Activated CD4-positive, alpha-beta memory T cell treated with anti-CD3 and anti-CD28 coated beads for 36 hours (primary cell): Measurements from ENCODE around the gene DOHH. TPM values are rescaled to one million over a fixed set of nuclear protein-coding genes. Genes with fewer than 3 reads are reported as not detected.

Experiments used
- CTCF ChIA-PET: fragments of 350-600 bp; sonication (Branson Sonifier 250); formaldehyde crosslinking; loops from one replicate; lab custom pipeline; 2021; ENCODE audit warnings: antibody characterized with exemption, inconsistent platforms; lab: Charles Lee
- POLR2A ChIA-PET: fragments of 350-600 bp; sonication (Branson Sonifier 250); formaldehyde crosslinking; loops from one replicate; lab custom pipeline; 2021; ENCODE audit warnings: antibody characterized with exemption; lab: Charles Lee
- DNase-seq: peaks from one replicate; pipeline ENCODE4 v3.0.0-alpha.2; 2020
- H3K27ac Mint-ChIP-seq: one replicate; pipeline ENCODE4 v1.8.0; 2021; ENCODE audit warnings: mixed read lengths
- H3K27me3 Mint-ChIP-seq: one replicate; pipeline ENCODE4 v1.8.0; 2021; ENCODE audit warnings: mixed read lengths
- H3K36me3 Mint-ChIP-seq: one replicate; pipeline ENCODE4 v1.8.0; 2021; ENCODE audit warnings: mixed read lengths
- H3K4me1 Mint-ChIP-seq: one replicate; pipeline ENCODE4 v1.8.0; 2021; ENCODE audit warnings: low read depth, mixed read lengths
- H3K4me3 Mint-ChIP-seq: one replicate; pipeline ENCODE4 v1.8.0; 2021; ENCODE audit warnings: mild to moderate bottlenecking, mixed read lengths
- H3K9me3 Mint-ChIP-seq: one replicate; pipeline ENCODE4 v1.8.0; 2021; ENCODE audit warnings: mixed read lengths
- intact Hi-C: fragments of 100-400 bp; cut with micrococcal nuclease; formaldehyde crosslinking; loops from one replicate; pipeline ENCODE4 v1.15.1; 2023
- total RNA-seq, 2 experiments: library from RNA; stranded (reverse); gene quantifications; one replicate each; pipeline ENCODE4 v1.2.3, GENCODE V29; 2021

Gene DOHH, protein sequence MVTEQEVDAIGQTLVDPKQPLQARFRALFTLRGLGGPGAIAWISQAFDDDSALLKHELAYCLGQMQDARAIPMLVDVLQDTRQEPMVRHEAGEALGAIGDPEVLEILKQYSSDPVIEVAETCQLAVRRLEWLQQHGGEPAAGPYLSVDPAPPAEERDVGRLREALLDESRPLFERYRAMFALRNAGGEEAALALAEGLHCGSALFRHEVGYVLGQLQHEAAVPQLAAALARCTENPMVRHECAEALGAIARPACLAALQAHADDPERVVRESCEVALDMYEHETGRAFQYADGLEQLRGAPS
- 10 to 100 TPM; 15.0 to 17.0 TPM for total RNA-seq

DNA sequence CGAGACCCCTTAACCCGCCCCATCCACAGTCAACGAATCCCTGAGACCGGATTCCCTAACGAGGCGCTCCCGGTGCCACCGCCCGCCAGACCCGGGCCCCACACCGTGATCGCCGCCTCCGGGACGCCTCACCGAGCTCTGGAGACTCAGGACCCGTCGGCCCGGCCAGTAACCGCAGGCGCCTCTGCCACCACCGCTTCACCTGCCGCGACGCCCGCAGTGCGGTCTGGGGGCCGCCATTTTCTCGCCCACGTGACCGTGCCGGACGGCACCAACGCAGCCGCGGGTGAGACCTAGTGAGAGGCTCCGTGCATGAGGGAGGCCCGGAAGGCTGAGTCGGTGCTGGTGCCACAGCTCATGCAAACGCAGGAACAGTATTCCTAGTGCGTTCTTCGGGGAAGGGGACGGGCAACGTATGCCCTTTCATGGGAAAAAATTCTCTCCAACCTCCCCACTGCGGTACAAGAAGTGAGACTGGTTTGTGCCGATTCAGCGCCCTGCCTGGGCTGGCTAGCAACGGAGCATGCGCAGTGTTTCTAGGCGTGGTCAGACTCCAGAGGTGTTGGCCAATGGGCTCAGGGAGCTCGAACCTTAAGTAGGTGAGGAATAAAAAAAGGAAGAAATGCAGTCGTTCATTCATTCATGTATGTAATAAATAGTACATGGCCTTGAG lies at the start of gene DOHH:
Gene DOHH, minus strand, starts transcription at position 246 of the 673 bp plus-strand sequence. CDS start 3,860 bp downstream, outside the sequence.
- H3K36me3 Mint-ChIP-seq = peaks cover 5% of the 10 kb centered on the region

DNA sequence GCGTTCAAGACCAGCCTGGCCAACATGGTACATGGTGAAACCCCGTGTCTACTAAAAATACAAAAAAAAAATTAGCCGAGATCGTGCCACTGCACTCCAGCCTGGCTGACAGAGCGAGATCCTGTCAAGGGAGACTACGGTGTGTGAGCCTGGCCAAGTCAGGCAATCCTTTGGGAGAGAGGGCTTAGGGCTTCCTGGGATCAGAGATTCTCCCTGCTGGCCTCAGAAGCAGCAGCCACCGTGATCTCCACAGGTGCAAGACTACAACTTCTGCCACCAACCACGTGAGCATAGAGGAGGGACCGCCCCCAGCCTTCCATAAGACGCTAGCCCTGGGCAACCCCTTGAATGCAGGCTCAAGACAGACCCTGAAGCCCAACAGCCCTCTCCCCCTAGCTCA lies 49.3 kb upstream of the DOHH start:
- Mint-ChIP-seq H3K27me3 (no peaks in the 10 kb centered on the region), H3K9me3 (no peaks in the 10 kb centered on the region), H3K4me3 (no peak overlapping the region), H3K27ac (no peak overlapping the region), H3K4me1 (peaks cover 25% of the 10 kb centered on the region), H3K36me3 (peaks cover 8% of the 10 kb centered on the region)
- no peak for DNase-seq
- ChIA-PET CTCF (no interaction called here), POLR2A (no interaction called here)
- intact Hi-C loops = no loop called here

More for the DNA sequence above, at the start of gene DOHH:
- no peaks in the 10 kb centered on the region for H3K27me3 Mint-ChIP-seq
- ChIA-PET CTCF (interaction anchor here (0.7 to 2.7 kb wide), 4 partner anchors 15 to 196 kb away, joined by 3 to 19 read pairs (median 4); no protein-coding TSS in a partner anchor), POLR2A (interaction anchor here (1.0 to 1.4 kb wide), 3 partner anchors 9 to 66 kb away, joined by 3 to 5 read pairs (median 4); no protein-coding TSS in a partner anchor)
- DNase-seq = peak; percentile 98
- no peaks in the 10 kb centered on the region for H3K9me3 Mint-ChIP-seq
- peak within 1 kb of the TSS; percentile 95 for H3K27ac Mint-ChIP-seq
- intact Hi-C loops = loop anchor here (10.0 kb wide), 1 partner anchor 716 kb away; the partner anchor contains the start of genes SGTA and THOP1
- peak within 1 kb of the TSS; percentile 85 for H3K4me3 Mint-ChIP-seq
- H3K4me1 Mint-ChIP-seq = peaks cover 21% of the 10 kb centered on the region

GRCh38 chr19:3548606-3549005 lies 48.1 kb upstream of the DOHH start:
- H3K36me3 Mint-ChIP-seq = peaks cover 8% of the 10 kb centered on the region
- H3K9me3 Mint-ChIP-seq = no peaks in the 10 kb centered on the region
- H3K4me3 Mint-ChIP-seq = no peak overlapping the region
- no peaks in the 10 kb centered on the region for H3K27me3 Mint-ChIP-seq
- intact Hi-C loops = no loop called here
- POLR2A ChIA-PET = no interaction called here
- DNase-seq = no peak
- CTCF ChIA-PET = interaction anchor here (0.7 to 1.4 kb wide), 3 partner anchors 11 to 36 kb away, joined by 3 to 5 read pairs (median 3); no protein-coding TSS in a partner anchor
- no peak overlapping the region for H3K27ac Mint-ChIP-seq
- peaks cover 19% of the 10 kb centered on the region for H3K4me1 Mint-ChIP-seq

GRCh38 chr19:3547767-3548282 lies 47.4 kb upstream of the DOHH start:
- H3K27ac Mint-ChIP-seq = no peak overlapping the region
- POLR2A ChIA-PET = interaction anchor here (0.6 kb wide), 1 partner anchor 1284 kb away, joined by 3 read pairs; no protein-coding TSS in a partner anchor
- no peak for DNase-seq
- H3K4me3 Mint-ChIP-seq = no peak overlapping the region
- CTCF ChIA-PET = interaction anchor here (0.7 to 3.8 kb wide), 4 partner anchors 10 to 37 kb away, joined by 3 to 39 read pairs (median 4); partner anchors contain the start of gene MFSD12
- H3K4me1 Mint-ChIP-seq = peaks cover 15% of the 10 kb centered on the region
- no peaks in the 10 kb centered on the region for H3K27me3 Mint-ChIP-seq
- intact Hi-C loops = no loop called here
- peaks cover 8% of the 10 kb centered on the region for H3K36me3 Mint-ChIP-seq
- H3K9me3 Mint-ChIP-seq = no peaks in the 10 kb centered on the region

DNA sequence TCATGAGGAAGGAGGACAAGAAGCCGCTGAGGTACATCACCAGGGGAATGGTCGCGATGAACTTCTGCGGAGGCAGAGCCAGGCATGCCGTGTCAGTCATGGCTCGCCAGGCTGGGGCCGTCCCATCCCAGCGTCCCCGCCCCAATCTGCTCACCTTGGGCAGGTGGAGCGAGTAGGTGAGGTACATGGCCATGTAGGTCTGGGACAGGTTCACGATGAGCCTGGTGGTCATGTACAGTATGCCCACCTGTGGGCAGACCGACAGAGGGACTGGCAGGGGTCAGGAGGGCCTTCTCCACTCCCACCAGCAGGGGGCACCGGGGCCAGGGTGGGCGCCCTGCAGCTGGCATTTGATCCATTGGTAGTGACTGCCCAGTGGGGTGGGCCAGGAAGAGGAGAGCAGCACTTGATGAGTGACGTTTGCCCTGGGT lies 46.8 kb upstream of the DOHH start:
- ChIA-PET POLR2A (interaction anchor here (0.6 kb wide), 1 partner anchor 1285 kb away, joined by 3 read pairs; no protein-coding TSS in a partner anchor), CTCF (interaction anchor here (1.3 to 3.8 kb wide), 5 partner anchors 10 to 152 kb away, joined by 4 to 39 read pairs (median 5); partner anchors contain the start of genes MFSD12 and PIP5K1C)
- H3K4me1 Mint-ChIP-seq = peaks cover 11% of the 10 kb centered on the region
- H3K27me3 Mint-ChIP-seq = no peaks in the 10 kb centered on the region
- H3K27ac Mint-ChIP-seq = no peak overlapping the region
- no peak overlapping the region for H3K4me3 Mint-ChIP-seq
- peaks cover 8% of the 10 kb centered on the region for H3K36me3 Mint-ChIP-seq
- intact Hi-C loops = no loop called here
- DNase-seq = peak; percentile 38
- no peaks in the 10 kb centered on the region for H3K9me3 Mint-ChIP-seq

DNA sequence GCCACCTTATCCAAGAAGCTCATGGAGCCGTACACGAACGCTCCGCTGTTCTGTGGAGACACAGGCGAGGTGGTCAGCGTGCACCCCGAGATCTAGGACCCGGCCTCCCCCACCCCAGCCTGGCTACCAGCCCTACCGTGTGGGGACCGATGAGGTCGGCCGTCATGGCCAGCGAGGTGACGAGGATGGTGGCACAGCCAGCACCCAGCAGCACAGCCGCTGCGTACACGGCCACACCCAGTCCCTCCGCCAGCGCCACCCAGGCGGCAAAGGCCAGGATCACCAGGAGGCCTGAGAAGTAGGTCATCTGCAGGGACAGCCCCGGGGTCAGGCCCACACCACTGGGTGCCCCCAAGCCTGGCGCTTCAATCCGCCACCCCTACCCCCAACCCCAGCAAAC lies 45.6 kb upstream of the DOHH start:
- Mint-ChIP-seq H3K4me1 (peaks cover 6% of the 10 kb centered on the region), H3K36me3 (peaks cover 8% of the 10 kb centered on the region), H3K4me3 (no peak overlapping the region), H3K9me3 (no peaks in the 10 kb centered on the region), H3K27me3 (no peaks in the 10 kb centered on the region), H3K27ac (no peak overlapping the region)
- DNase-seq = no peak
- ChIA-PET POLR2A (interaction anchor here (1.6 to 1.9 kb wide), 2 partner anchors 8 to 11 kb away, joined by 4 to 9 read pairs; partner anchors contain the start of gene MFSD12), CTCF (interaction anchor here (0.6 to 3.8 kb wide), 13 partner anchors 9 to 160 kb away, joined by 3 to 39 read pairs (median 4); partner anchors contain the start of genes GIPC3, HMG20B, MFSD12 and PIP5K1C)
- intact Hi-C loops = no loop called here

- CTCF ChIA-PET = interaction anchor here (0.7 to 3.8 kb wide), 24 partner anchors 9 to 445 kb away, joined by 3 to 39 read pairs (median 4); partner anchors contain the start of genes GIPC3, HMG20B, MFSD12 and PIP5K1C
- Mint-ChIP-seq H3K36me3 (peaks cover 8% of the 10 kb centered on the region), H3K9me3 (no peaks in the 10 kb centered on the region), H3K27ac (no peak overlapping the region), H3K27me3 (no peaks in the 10 kb centered on the region), H3K4me1 (peaks cover 6% of the 10 kb centered on the region), H3K4me3 (no peak overlapping the region)
- no peak for DNase-seq
- intact Hi-C loops = loop anchor here (1.0 kb wide), 1 partner anchor 73 kb away; no protein-coding TSS in a partner anchor
- POLR2A ChIA-PET = interaction anchor here (1.6 to 1.9 kb wide), 2 partner anchors 9 to 11 kb away, joined by 4 to 9 read pairs; partner anchors contain the start of gene MFSD12
Measured at GRCh38 chr19:3545669-3546034, 45.2 kb upstream of the DOHH start.

DNA sequence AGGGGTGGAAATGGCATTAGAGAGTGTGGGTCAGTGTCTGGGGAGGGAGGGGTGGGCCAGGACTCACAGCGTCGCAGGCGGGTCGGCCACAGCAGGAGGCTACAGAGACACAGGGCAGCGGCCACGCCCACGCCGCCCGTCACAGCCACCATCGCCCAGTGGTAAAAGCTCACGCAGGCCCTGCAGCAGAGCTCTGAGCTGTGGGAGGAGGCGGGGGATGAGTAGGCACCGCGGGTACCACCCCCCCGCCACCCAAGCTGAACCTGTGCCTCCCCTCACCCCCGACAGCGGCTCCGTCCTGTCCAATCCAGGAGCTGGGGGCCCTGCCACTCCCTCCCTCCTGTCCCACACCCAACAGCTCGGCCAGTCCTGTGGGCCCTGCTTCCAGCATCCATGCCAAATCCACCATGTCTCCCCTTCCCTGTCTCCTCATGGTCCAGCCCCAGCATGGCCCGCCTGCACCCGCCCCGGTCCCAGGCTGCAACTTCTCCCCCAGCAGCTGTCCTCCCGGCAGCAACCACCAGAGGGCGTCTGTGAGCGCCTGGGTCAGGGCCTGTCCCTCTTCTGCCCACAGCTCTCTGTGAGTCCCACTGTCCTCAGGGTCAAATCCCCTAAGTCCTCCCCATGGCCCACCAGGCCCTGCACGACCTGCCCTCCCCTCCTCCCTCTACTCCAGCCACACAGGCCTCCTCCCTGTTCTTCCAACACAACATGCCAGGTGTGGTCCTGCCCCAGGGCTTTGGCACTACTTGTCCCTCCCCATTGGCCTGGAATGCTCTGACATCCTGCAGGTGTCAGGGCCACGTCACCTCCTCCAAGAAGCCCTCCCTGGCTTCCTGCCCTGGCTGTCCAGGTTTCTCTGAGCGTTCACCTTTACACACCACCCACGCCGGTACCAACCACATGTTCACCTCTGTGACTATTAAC lies 44.5 kb upstream of the DOHH start:
- peak; percentile 87 for DNase-seq
- ChIA-PET POLR2A (interaction anchor here (1.6 to 1.9 kb wide), 2 partner anchors 9 to 12 kb away, joined by 4 to 9 read pairs; partner anchors contain the start of gene MFSD12), CTCF (interaction anchor here (0.7 to 3.8 kb wide), 25 partner anchors 8 to 446 kb away, joined by 3 to 39 read pairs (median 4); partner anchors contain the start of genes GIPC3, HMG20B, MFSD12 and PIP5K1C)
- H3K36me3 Mint-ChIP-seq = peaks cover 8% of the 10 kb centered on the region
- H3K27me3 Mint-ChIP-seq = no peaks in the 10 kb centered on the region
- peaks cover 6% of the 10 kb centered on the region for H3K4me1 Mint-ChIP-seq
- H3K9me3 Mint-ChIP-seq = no peaks in the 10 kb centered on the region
- intact Hi-C loops = loop anchor here (1.0 kb wide), 2 partner anchors 73 to 161 kb away; no protein-coding TSS in a partner anchor
- H3K4me3 Mint-ChIP-seq = no peak overlapping the region
- peak overlapping the region; percentile 56 for H3K27ac Mint-ChIP-seq

DNA sequence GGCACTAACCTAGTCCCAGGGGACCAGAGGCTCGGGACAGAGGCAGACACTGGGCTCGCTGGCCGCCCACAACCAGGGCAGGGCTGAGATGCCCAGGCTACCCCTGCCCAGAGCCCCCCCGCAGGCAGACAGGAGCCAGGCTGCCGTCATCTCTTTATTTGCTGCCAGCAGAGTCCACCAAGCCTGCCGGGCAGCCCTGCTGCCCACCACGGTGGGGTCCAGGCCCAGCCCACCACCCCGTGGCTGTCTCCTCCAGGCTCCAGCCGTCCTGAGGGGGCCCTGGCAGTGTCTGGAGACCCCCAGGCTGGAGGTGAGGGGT lies 43.5 kb upstream of the DOHH start:
- H3K9me3 Mint-ChIP-seq = no peaks in the 10 kb centered on the region
- H3K4me1 Mint-ChIP-seq = peaks cover 6% of the 10 kb centered on the region
- intact Hi-C loops = loop anchor here (1.0 kb wide), 1 partner anchor 162 kb away; no protein-coding TSS in a partner anchor
- peaks cover 15% of the 10 kb centered on the region for H3K36me3 Mint-ChIP-seq
- H3K27me3 Mint-ChIP-seq = no peaks in the 10 kb centered on the region
- no peak for DNase-seq
- no peak overlapping the region for H3K4me3 Mint-ChIP-seq
- no peak overlapping the region for H3K27ac Mint-ChIP-seq
- CTCF ChIA-PET = interaction anchor here (1.0 to 3.8 kb wide), 3 partner anchors 11 to 25 kb away, joined by 3 to 39 read pairs (median 18); partner anchors contain the start of gene MFSD12
- POLR2A ChIA-PET = no interaction called here

- intact Hi-C loops = loop anchor here (1.0 kb wide), 1 partner anchor 163 kb away; no protein-coding TSS in a partner anchor
- peaks cover 6% of the 10 kb centered on the region for H3K4me1 Mint-ChIP-seq
- no peaks in the 10 kb centered on the region for H3K27me3 Mint-ChIP-seq
- ChIA-PET POLR2A (no interaction called here), CTCF (interaction anchor here (2.0 kb wide), 1 partner anchor 11 kb away, joined by 18 read pairs; no protein-coding TSS in a partner anchor)
- H3K4me3 Mint-ChIP-seq = no peak overlapping the region
- no peak overlapping the region for H3K27ac Mint-ChIP-seq
- peaks cover 15% of the 10 kb centered on the region for H3K36me3 Mint-ChIP-seq
- no peak for DNase-seq
- H3K9me3 Mint-ChIP-seq = no peaks in the 10 kb centered on the region
Measured at GRCh38 chr19:3543150-3544057, 42.9 kb upstream of the DOHH start.
